Mesodermal cell (in vitro differentiated cells): ENCODE results near the gene UBE2D1.

Experiments
- H3K27ac ChIP-seq: 2 replicates; pipeline ENCODE4 v1.7.0; 2013; ENCODE audit warnings: mild to moderate bottlenecking, low read depth, low read length, moderate library complexity; ENCODE audit not compliant: severe bottlenecking
- H3K36me3 ChIP-seq: 2 replicates; pipeline ENCODE4 v1.7.1; 2013; ENCODE audit warnings: mild to moderate bottlenecking, low read length, moderate library complexity; ENCODE audit not compliant: control insufficient read depth, insufficient read depth
- H3K4me1 ChIP-seq: one replicate; pipeline ENCODE4 v1.7.1; 2013; ENCODE audit warnings: mild to moderate bottlenecking, low read length; ENCODE audit not compliant: insufficient read depth, control insufficient read depth, poor library complexity, severe bottlenecking
- H3K4me3 ChIP-seq: 2 replicates; pipeline ENCODE4 v1.7.0; 2013; ENCODE audit warnings: low read length, control low read depth, mild to moderate bottlenecking; ENCODE audit not compliant: insufficient read depth, poor library complexity, severe bottlenecking; ENCODE audit errors: extremely low read depth
- H3K9me3 ChIP-seq: 2 replicates; pipeline ENCODE4 v1.7.1; 2013; ENCODE audit warnings: mild to moderate bottlenecking, low read length, moderate library complexity; ENCODE audit not compliant: control insufficient read depth
- WGBS, 2 experiments: methylation state at CpG; one replicate each; pipeline ENCODE4 v1.1.5; 2013; ENCODE audit warnings: missing lambda C conversion rate in 2 of 2; ENCODE audit not compliant: insufficient coverage in 2 of 2; 5-methylcytosine and 5-hydroxymethylcytosine counted together

Gene UBE2D1

DNA sequence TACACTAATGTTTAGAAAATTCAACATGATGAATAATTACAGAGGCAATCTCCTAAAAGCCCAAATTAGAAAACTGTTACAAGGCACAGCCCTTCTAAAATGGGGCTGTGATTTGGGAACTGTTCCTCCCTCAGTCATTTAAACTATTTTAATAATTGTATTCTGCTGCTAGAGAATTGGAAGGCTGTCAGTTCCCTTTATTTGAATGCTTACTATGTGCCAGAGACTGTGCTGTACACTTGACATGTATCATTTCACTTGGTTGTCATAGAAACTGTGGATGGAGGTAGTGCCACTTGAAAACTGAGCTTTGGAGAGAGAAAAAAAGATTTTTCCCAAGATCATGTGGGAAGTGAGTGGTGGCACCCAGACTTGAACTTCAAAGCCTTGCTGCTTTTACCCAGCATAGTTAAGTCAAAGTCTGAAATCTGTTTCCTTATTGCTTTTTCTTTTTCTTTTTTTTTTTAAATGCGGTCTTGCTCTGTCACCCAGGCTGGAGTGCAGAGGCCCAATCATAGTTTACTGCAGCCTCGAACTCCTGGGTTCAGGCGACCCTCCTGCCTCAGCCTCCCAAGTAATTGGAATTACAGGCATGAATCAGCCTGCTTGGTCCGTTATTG, 23.6 kb downstream of the UBE2D1 start:
- peaks cover 7% of the 10 kb centered on the region for H3K36me3 ChIP-seq
- H3K4me3 ChIP-seq: no peak overlapping the region
- no peak overlapping the region for H3K27ac ChIP-seq
- no peaks in the 10 kb centered on the region for H3K4me1 ChIP-seq
- WGBS, 2 experiments: 79 to 91% methylated on average over 3 of the region's 4 CpGs
- H3K9me3 ChIP-seq: no peaks in the 10 kb centered on the region

DNA sequence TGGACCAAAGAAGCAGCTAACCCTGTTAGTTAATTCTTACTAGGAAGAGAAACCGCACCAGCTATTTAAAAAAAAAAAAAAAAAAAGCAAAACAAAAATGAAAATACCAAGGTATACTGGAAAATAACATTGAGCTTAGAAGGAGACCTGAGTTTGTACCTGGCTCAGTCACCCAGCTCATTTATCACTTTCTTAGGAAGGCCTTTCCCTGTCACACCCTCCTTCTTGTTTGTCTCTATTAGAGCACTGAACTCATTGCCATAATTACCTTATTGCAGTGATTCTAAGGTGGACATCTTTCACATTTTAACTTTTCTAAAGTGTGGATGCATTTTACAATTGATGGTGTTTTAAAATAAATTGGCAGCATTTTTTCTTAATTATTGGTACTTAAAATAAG, 24.1 kb downstream of the UBE2D1 start:
- Histone ChIP-seq H3K27ac (no peak overlapping the region), H3K4me1 (no peaks in the 10 kb centered on the region)
- WGBS, 2 experiments: no CpG with 5 or more reads among the region's 1 CpG

DNA sequence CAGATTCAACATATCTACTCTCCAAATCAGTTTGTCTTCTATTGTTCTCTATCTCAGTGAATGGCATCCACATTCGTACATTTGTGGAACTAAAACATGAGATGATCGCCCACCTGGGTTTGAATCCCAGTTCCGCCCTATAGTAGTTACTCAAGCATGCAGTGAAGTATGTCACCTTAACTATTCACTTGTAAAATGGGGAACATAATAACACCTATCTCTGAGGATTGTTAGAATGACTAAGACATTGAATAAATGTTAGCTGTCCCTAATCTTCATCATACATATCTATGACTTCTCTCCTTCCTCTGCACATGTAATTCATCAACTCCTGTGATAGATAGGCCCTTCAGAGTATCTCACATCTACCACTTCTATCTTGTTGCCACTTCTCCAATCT, 24.7 kb downstream of the UBE2D1 start:
- Histone ChIP-seq H3K4me3 (no peak overlapping the region), H3K36me3 (peaks cover 7% of the 10 kb centered on the region), H3K27ac (no peak overlapping the region), H3K9me3 (no peaks in the 10 kb centered on the region), H3K4me1 (no peaks in the 10 kb centered on the region)
- WGBS, 2 experiments: 92 to 100% methylated on average over 1 to 2 of the region's 3 CpGs

More for the DNA sequence above, 24.1 kb downstream of the UBE2D1 start:
- no peak overlapping the region for H3K4me3 ChIP-seq
- H3K9me3 ChIP-seq: no peaks in the 10 kb centered on the region
- peaks cover 7% of the 10 kb centered on the region for H3K36me3 ChIP-seq

DNA sequence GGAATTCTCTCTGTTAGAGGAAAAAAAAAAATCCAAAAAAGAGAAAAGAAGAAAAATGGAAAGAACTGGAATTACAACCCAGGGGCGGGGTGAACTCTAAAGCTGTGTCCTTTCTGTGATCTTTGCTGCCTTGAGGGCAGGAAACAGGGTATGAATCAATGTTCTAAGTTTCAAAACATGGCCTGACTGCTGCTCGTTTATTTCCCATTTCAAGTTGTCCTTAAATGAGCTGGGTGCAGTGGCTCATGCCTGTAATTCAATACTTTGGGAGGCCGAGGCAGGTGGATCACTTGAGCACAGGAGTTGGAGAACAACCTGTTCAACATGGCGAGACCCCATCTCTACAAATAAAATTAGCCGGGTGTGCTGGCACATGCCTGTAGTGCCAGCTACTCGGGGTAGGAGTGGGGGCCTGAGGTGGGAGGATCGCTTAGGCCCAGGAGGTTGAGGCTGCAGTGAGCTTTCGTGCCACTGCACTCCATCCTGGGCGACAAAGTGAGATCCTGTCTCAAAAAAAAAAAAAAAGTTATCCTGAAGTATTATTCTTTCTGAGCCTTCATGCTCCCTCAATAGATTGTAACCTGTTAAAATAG, 25.7 kb downstream of the UBE2D1 start:
- Histone ChIP-seq H3K27ac (no peak overlapping the region), H3K4me1 (no peaks in the 10 kb centered on the region), H3K9me3 (no peaks in the 10 kb centered on the region), H3K36me3 (peaks cover 7% of the 10 kb centered on the region), H3K4me3 (no peak overlapping the region)
- 86 to 94% methylated on average over 7 to 8 of the region's 9 CpGs for WGBS, 2 experiments

DNA sequence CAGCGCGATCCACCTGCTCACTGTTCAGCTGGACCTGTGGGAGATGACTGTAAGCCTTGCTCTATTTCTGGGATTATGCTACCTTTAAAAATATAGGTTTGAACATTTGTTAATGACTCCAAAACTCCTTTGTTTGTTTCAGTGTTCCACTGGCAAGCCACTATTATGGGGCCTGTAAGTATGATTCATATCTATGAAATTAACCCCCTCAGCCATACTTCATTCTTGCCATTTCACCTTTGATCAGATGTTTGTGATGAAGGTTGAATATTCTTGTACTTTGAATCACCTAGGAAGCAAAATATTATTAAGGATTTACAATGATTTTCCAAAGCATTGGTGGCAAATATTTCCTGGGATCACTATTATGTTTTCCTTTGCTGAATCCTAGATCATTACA, 26.5 kb downstream of the UBE2D1 start:
- H3K4me3 ChIP-seq: no peak overlapping the region
- WGBS, 2 experiments: no CpG with 5 or more reads among the region's 2 CpGs
- H3K4me1 ChIP-seq: no peaks in the 10 kb centered on the region
- H3K9me3 ChIP-seq: no peaks in the 10 kb centered on the region
- H3K27ac ChIP-seq: no peak overlapping the region
- peaks cover 7% of the 10 kb centered on the region for H3K36me3 ChIP-seq

DNA sequence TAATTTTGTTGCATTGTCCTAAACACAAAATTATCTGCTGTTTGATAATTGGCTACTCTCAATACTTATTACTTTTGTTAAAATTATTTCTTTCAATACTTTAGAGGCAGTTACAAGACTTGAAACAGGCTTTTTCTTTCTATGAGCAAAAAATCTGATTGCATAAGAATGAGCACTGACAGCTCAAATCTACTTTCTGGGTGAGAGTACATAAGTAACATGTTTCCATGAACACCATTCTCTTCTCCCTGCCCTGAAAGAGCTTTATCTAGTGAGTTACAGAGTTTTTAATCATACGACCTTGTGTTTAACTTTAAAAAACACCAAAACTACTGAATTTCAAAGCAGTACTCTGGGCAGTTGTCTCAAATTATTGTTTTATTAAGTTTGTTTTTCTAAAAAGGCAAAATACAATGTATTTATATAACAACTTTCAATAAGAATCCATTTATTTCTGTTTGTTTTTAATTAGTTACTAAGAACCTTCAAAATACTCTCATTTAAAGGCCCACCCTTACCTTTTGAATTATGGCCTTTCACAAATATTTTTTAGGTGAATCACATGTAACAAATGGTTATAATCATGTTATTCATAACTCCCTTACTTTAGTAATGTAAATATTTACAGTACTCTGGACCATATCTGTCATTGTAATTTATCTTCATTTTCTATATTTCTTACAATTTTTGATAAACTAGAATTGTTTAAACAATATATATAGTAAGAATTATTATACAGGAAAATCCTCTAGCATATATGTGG, 27.4 kb downstream of the UBE2D1 start:
- Histone ChIP-seq H3K4me3 (no peak overlapping the region), H3K4me1 (no peaks in the 10 kb centered on the region), H3K36me3 (peaks cover 7% of the 10 kb centered on the region), H3K9me3 (no peaks in the 10 kb centered on the region), H3K27ac (no peak overlapping the region)
- WGBS, 2 experiments: no CpG with 5 or more reads among the region's 1 CpG

DNA sequence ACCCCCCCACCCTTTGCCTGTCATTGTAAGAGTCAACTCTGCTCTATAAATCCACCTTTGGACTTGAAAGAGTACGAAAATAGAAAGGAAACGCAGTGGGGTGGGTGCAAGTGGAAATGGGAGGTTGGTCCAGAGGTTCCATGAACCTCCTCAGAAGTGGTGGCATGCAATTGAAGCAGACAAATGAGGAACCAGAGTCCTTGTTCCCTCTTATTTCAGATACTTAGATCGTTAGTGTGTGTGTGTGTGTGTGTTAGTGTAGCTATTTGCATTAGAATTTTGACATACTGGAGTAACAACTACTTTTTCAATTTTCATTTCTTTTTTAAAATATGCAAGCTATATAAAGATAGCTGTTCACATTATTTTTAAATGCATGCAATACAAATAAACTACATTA, 32.3 kb downstream of the UBE2D1 start:
- WGBS, 2 experiments: no CpG with 5 or more reads among the region's 3 CpGs
- no peaks in the 10 kb centered on the region for H3K9me3 ChIP-seq
- H3K4me1 ChIP-seq: no peaks in the 10 kb centered on the region
- no peaks in the 10 kb centered on the region for H3K36me3 ChIP-seq
- H3K27ac ChIP-seq: no peak overlapping the region
- no peak overlapping the region for H3K4me3 ChIP-seq

DNA sequence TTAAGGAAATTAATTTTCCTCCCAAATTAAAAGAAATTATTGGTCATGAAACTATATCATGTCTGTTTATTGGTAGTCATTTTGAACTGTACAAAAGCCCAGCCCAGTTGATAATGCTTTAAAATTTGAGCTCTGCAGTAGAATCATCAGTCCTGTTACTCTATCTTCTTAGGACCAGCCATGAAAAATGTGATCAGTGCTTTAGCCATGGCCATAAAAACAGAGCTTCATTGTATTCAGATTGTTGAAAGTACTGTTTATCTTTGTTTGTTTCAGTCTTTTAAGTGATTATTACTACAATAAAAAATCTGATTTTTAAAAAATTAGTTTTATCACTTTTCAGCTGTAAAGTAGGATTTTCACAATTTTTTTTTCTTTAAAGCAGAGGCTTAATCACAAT, 36.7 kb downstream of the UBE2D1 start:
- H3K4me3 ChIP-seq: no peak overlapping the region
- no peaks in the 10 kb centered on the region for H3K9me3 ChIP-seq
- no peaks in the 10 kb centered on the region for H3K4me1 ChIP-seq
- H3K27ac ChIP-seq: no peak overlapping the region
- no peaks in the 10 kb centered on the region for H3K36me3 ChIP-seq

DNA sequence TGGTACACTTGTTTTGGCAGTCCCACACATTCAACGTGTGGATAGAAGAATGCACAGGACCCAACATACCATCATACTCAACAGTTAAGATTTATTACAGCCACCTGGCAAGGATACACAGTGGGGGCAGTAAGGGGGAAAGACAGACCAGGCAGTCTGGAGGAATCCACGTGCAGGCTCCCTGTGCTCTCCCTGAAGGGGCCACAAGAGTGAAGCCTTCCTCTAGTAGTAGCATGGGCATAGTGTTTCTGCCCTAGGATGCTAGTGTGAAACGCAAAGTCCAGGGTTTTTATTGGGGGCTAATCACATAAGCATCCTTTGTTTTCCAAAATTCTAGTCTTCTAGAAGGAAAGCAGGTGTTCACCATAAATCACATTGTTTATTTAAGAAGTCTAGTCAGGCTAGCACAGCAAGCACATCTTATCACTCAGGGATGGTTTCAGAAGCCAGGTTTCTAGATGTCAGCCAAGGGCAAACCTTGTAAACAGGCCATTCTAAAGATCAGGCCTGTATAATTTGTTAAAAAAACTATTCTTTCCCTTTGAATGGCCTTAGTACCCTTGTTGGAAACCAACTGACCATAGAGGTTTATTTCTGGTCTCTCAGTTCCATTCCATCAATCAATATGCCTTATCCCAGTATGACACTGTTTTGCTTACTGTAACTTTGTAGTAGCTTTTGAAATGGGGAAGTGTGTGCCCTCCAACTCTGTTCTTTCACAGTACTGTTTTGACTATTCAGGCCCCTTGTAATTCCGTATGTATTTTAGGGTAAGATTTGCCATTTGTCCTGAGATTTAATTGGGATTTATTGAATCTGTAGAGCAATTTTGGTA, 38.0 kb downstream of the UBE2D1 start:
- no peak overlapping the region for H3K27ac ChIP-seq
- no peak overlapping the region for H3K4me3 ChIP-seq
- no peaks in the 10 kb centered on the region for H3K9me3 ChIP-seq
- H3K36me3 ChIP-seq: no peaks in the 10 kb centered on the region
- 92 to 95% methylated on average over 2 of the region's 4 CpGs for WGBS, 2 experiments
- no peaks in the 10 kb centered on the region for H3K4me1 ChIP-seq

DNA sequence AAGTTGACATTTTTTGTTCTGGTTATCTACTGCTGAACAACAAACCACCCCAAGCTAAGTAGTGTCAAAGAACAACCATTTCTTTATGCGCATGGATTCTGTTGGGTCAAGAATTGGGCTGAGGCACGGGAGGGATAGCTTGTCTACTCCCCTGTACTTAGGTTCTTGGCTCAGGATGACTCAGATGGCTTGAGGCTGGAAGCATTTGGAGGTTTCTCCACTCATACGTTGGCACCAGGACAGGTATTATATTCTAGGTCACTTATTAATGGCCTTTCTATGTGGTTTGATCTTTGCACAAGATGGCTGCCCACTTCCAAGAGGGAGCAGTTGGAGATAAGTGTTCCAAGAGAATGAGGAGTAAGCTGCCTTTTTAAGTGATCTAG, 38.6 kb downstream of the UBE2D1 start:
- Histone ChIP-seq H3K4me3 (no peak overlapping the region), H3K27ac (no peak overlapping the region), H3K4me1 (no peaks in the 10 kb centered on the region), H3K9me3 (no peaks in the 10 kb centered on the region), H3K36me3 (no peaks in the 10 kb centered on the region)
- 100% methylated on average over 1 to 3 of the region's 3 CpGs for WGBS, 2 experiments
